Stimulated activated naive CD8-positive, alpha-beta T cell treated with anti-CD3 and anti-CD28 coated beads, Interleukin-15, amount 100 ng/mL, for 72 hours (primary cell): ENCODE data around the gene COQ8A.
"Not testable (repeated sequence)": the region's sequence is repeated elsewhere in the genome, so short reads cannot be mapped to it uniquely, and the experiment has no call there.

Source experiments
- ATAC-seq: fragments of 150-1000 bp; cut with Tn5 transposase; 2 replicates; pipeline ENCODE4 v1.10.0; 2021; ENCODE audit warnings: mild to moderate bottlenecking, moderate library complexity
- DNase-seq, 2 donors: peaks; one replicate each; pipeline ENCODE4 v3.0.0; 2021 to 2022
- H3K27ac Mint-ChIP-seq, 2 donors: one replicate each; pipeline ENCODE4 v1.8.0; 2022; ENCODE audit warnings: mild to moderate bottlenecking in 2 of 2, mixed read lengths in 2 of 2, moderate library complexity in 2 of 2
- H3K27me3 Mint-ChIP-seq: one replicate; pipeline ENCODE4 v1.8.0; 2022; ENCODE audit warnings: mixed read lengths
- H3K4me1 Mint-ChIP-seq: one replicate; pipeline ENCODE4 v1.8.0; 2022; ENCODE audit warnings: mild to moderate bottlenecking, mixed read lengths
- H3K4me3 Mint-ChIP-seq, 2 donors: one replicate each; pipeline ENCODE4 v1.8.0; 2022; ENCODE audit warnings: mild to moderate bottlenecking in 2 of 2, mixed read lengths in 2 of 2, moderate library complexity in 1 of 2
- H3K9me3 Mint-ChIP-seq, 2 donors: one replicate each; pipeline ENCODE4 v1.8.0; 2022; ENCODE audit warnings: mixed read lengths in 2 of 2

COQ8A gene

GRCh38 chr1:226990133-226990716, 50.1 kb downstream of the COQ8A start:
- peak; percentile 96 for ATAC-seq
- DNase-seq = peak; percentile 44 to 78
- H3K9me3 Mint-ChIP-seq = no peaks in the 10 kb centered on the region
- no peaks in the 10 kb centered on the region for H3K27me3 Mint-ChIP-seq
- H3K4me1 Mint-ChIP-seq = peaks cover 23% of the 10 kb centered on the region
- peak overlapping the region; percentile 22 to 67 for H3K4me3 Mint-ChIP-seq
- H3K27ac Mint-ChIP-seq = peak overlapping the region; percentile 89 to 96

DNA sequence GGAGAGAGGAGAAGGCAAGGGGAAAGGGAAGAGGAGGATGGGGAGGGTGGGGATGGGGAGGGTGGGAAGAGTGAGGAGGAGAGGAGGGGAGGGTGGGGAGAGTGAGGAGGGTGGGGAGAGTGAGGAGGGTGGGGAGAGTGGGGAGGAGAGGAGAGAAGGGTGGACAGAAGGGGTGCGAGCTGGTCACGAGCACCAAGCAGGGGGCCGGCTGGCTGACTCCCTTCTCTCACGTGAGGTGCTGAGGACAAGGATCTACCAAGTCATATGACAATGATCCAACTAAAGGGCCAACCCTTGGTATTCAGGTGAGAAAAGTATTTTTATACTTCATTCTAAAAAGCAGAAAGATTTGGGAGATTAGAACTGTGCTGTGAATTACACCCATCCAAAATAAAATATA, 51.8 kb downstream of the COQ8A start:
- no peaks in the 10 kb centered on the region for H3K9me3 Mint-ChIP-seq
- DNase-seq = no peak
- no peak overlapping the region for H3K4me3 Mint-ChIP-seq
- peak overlapping the region in 1 of 2 donors; percentile 35 for H3K27ac Mint-ChIP-seq
- no peaks in the 10 kb centered on the region for H3K27me3 Mint-ChIP-seq
- no peak for ATAC-seq
- peaks cover 23% of the 10 kb centered on the region for H3K4me1 Mint-ChIP-seq

DNA sequence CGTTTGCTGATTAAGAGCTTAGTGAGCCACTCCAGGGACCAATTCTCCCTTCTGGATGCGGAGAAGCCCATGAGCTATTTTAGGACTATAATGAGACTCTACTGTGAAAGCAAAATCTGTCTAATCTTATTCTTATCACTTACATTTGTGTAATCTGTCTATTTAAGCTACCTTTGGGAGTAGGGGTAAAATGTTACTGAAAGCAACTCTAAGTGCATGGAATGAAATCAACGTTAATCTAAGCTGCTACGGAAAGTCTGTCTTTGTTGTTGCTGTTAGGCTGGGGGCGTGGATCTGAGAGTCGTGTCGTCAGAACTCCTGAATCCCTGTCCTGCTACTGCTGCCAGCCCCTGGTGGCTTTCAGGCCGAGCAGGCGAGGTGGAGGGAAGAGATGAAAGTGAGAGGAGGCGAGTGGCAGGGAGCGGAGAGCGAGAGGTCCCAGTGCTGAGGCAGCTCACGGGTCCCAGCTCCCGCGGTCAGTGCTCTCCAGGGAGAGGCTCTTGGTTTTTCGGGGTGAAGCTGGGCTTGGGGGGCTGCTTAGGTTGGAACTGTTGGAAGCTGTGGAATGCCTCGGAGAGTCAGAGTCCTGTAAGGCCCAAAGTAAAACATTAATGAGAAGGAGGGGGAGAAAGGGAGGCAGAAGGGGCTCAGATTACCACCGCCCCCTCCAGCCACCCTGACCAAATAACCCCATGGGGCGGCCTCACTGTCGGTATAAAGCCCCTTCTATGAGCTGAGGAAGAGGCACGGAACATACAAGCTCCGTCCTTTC, 53.9 kb downstream of the COQ8A start:
- ATAC-seq (no peak), DNase-seq (no peak)
- Mint-ChIP-seq H3K4me3 (no peak overlapping the region), H3K27me3 (peaks cover 7% of the 10 kb centered on the region), H3K9me3 (peaks cover 0 to 5% of the 10 kb centered on the region in 2 donors), H3K4me1 (peaks cover 18% of the 10 kb centered on the region), H3K27ac (no peak overlapping the region)

GRCh38 chr1:226994586-226995364, 54.7 kb downstream of the COQ8A start:
- peaks cover 0 to 5% of the 10 kb centered on the region in 2 donors for H3K9me3 Mint-ChIP-seq
- ATAC-seq (no peak), DNase-seq (no peak)
- peaks cover 7% of the 10 kb centered on the region for H3K27me3 Mint-ChIP-seq
- no peak overlapping the region for H3K4me3 Mint-ChIP-seq
- peaks cover 10% of the 10 kb centered on the region for H3K4me1 Mint-ChIP-seq
- H3K27ac Mint-ChIP-seq = no peak overlapping the region

- ATAC-seq = no peak
- Mint-ChIP-seq H3K27me3 (peaks cover 7% of the 10 kb centered on the region), H3K27ac (no peak overlapping the region), H3K4me3 (no peak overlapping the region), H3K4me1 (peaks cover 1% of the 10 kb centered on the region), H3K9me3 (peaks cover 0 to 5% of the 10 kb centered on the region in 2 donors)
- DNase-seq = no peak
Observed at GRCh38 chr1:226995365-226996332, 55.6 kb downstream of the COQ8A start.

- not testable (repeated sequence) for ATAC-seq, H3K27me3 Mint-ChIP-seq, H3K4me3 Mint-ChIP-seq, DNase-seq, H3K9me3 Mint-ChIP-seq, H3K4me1 Mint-ChIP-seq, H3K27ac Mint-ChIP-seq
Observed at GRCh38 chr1:226999579-226999978, 59.5 kb downstream of the COQ8A start.

- Mint-ChIP-seq H3K27ac (no peak overlapping the region), H3K4me3 (no peak overlapping the region), H3K4me1 (no peaks in the 10 kb centered on the region), H3K9me3 (peaks cover 0 to under 1% of the 10 kb centered on the region in 2 donors), H3K27me3 (peaks cover 1% of the 10 kb centered on the region)
- DNase-seq (no peak), ATAC-seq (no peak)
Observed at GRCh38 chr1:227002531-227003049, 62.5 kb downstream of the COQ8A start.

- Mint-ChIP-seq H3K27me3 (no peaks in the 10 kb centered on the region), H3K27ac (no peak overlapping the region), H3K4me3 (no peak overlapping the region), H3K4me1 (no peaks in the 10 kb centered on the region), H3K9me3 (no peaks in the 10 kb centered on the region)
- DNase-seq (no peak), ATAC-seq (no peak)
Observed at GRCh38 chr1:227003165-227003564, 63.1 kb downstream of the COQ8A start.

DNA sequence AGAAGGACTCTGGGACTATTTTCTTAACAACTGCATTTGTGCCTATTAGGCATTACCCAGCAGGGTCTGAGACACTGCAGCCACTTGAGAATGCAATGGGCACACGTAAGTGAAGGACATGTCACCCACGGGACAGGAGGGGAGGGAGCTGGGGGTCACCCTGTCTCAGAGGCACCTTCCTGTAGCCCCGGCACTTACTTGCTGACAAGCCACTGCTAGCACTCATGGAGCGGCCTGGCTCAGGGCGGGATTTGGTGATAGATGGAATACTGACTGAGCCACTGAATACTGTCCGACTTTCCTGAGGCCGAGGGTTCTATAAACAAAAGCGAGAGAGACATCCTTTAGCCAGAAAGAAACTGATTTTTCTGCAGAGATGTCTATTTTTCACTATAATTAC, 64.7 kb downstream of the COQ8A start:
- H3K27ac Mint-ChIP-seq = no peak overlapping the region
- no peaks in the 10 kb centered on the region for H3K4me1 Mint-ChIP-seq
- H3K4me3 Mint-ChIP-seq = no peak overlapping the region
- H3K9me3 Mint-ChIP-seq = no peaks in the 10 kb centered on the region
- no peaks in the 10 kb centered on the region for H3K27me3 Mint-ChIP-seq
- DNase-seq (no peak), ATAC-seq (no peak)

GRCh38 chr1:227006226-227006796, 66.2 kb downstream of the COQ8A start:
- no peak for ATAC-seq
- no peaks in the 10 kb centered on the region for H3K27me3 Mint-ChIP-seq
- no peaks in the 10 kb centered on the region for H3K4me1 Mint-ChIP-seq
- H3K27ac Mint-ChIP-seq = no peak overlapping the region
- DNase-seq = no peak
- no peaks in the 10 kb centered on the region for H3K9me3 Mint-ChIP-seq
- H3K4me3 Mint-ChIP-seq = no peak overlapping the region

GRCh38 chr1:227009937-227010336, 69.8 kb downstream of the COQ8A start:
- DNase-seq = no peak
- H3K27me3 Mint-ChIP-seq = no peaks in the 10 kb centered on the region
- no peaks in the 10 kb centered on the region for H3K9me3 Mint-ChIP-seq
- H3K4me1 Mint-ChIP-seq = no peaks in the 10 kb centered on the region
- ATAC-seq = no peak
- H3K4me3 Mint-ChIP-seq = no peak overlapping the region
- H3K27ac Mint-ChIP-seq = no peak overlapping the region

DNA sequence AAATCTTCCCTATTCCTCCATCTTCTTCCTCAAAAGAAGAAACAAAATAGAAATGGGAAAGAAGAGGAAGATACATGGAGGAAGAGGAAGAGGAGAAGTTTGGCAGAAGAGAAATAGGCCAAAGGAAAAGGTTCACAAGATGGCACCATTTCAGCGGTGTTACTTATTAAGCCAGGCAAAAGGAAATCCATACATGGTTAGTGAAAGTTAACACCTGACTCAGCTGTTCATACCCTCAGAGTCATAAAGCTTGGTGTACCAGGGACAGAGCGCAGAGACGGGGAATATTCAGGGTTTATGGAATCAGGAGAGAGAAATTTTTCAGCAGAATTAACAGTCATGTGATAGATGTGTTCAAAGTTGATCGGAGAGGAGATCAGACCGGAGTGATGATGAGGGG, 70.6 kb downstream of the COQ8A start:
- ATAC-seq = no peak
- Mint-ChIP-seq H3K4me1 (no peaks in the 10 kb centered on the region), H3K27me3 (no peaks in the 10 kb centered on the region), H3K9me3 (no peaks in the 10 kb centered on the region), H3K4me3 (no peak overlapping the region), H3K27ac (no peak overlapping the region)
- no peak for DNase-seq

- DNase-seq (no peak), ATAC-seq (no peak)
- no peaks in the 10 kb centered on the region for H3K27me3 Mint-ChIP-seq
- H3K4me3 Mint-ChIP-seq = no peak overlapping the region
- peaks cover 7 to 8% of the 10 kb centered on the region in 2 donors for H3K9me3 Mint-ChIP-seq
- no peaks in the 10 kb centered on the region for H3K4me1 Mint-ChIP-seq
- H3K27ac Mint-ChIP-seq = no peak overlapping the region
Observed at GRCh38 chr1:227016990-227017389, 76.9 kb downstream of the COQ8A start.

- Mint-ChIP-seq H3K27me3 (no peaks in the 10 kb centered on the region), H3K4me1 (no peaks in the 10 kb centered on the region), H3K4me3 (no peak overlapping the region), H3K27ac (no peak overlapping the region), H3K9me3 (no peaks in the 10 kb centered on the region)
- no peak for ATAC-seq
- no peak for DNase-seq
Observed at GRCh38 chr1:227032396-227032795, 92.3 kb downstream of the COQ8A start.

- no peaks in the 10 kb centered on the region for H3K4me1 Mint-ChIP-seq
- no peak overlapping the region for H3K27ac Mint-ChIP-seq
- no peak overlapping the region for H3K4me3 Mint-ChIP-seq
- no peak for DNase-seq
- H3K27me3 Mint-ChIP-seq = no peaks in the 10 kb centered on the region
- H3K9me3 Mint-ChIP-seq = peaks cover 0 to 7% of the 10 kb centered on the region in 2 donors
- no peak for ATAC-seq
Observed at GRCh38 chr1:227033880-227034279, 93.8 kb downstream of the COQ8A start.
